ENCODE results near the gene CDK2AP2. TPM values are rescaled to one million over a fixed set of nuclear protein-coding genes. Genes with fewer than 3 reads are reported as not detected.
A peak's percentile ranks its signal among the peaks of the same experiment; 100 is the strongest.

Gene CDK2AP2
- total and polyA plus RNA-seq, 8 donors = 27.1 to 65.6 (median 38.2) TPM

DNA sequence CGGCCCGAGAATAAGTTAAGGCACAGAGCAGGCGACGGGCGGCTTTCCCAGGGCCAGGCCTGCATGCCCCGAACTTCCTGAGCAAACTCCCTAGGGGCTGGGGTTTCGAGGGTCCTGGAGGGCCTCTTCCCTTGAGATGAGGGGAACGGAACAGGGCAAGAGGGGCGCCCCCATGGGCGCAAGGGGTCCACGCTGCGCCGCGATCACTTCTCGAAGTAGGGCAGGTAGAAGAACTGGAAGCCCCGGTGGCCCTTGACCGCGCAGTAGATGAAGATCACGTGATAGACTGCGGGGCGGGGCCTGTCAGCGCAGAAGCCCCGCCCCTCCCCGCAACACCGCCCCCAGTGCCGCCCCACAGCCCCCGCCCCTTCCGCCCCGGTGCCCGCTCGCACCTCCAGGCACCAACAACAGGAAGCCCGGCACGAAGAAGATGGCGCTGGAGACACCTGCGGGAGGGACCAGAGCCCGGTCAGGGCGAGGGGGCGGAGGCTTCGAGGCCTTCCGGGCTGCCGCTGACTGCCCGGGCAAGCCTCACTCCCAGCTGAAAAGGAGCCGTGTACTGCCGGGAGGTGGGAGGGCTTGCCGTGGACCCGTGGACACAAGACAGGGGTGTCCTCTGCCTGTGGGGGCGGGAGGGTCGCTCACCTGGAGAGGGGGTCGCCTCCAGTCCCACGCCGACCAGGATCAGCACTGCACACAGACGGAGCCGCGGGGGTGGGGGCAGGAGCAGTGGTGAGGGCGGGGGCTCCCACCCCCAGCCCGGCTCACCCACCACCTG is 43.4 kb downstream of the CDK2AP2 start:
- FAIRE-seq = no peak
- Histone ChIP-seq H3K27ac (peak overlapping the region; percentile 71 to 88 (median 80)), H3K36me3 (no peaks in the 10 kb centered on the region), H3K4me1 (peaks cover 0 to 23% (median 6%) of the 10 kb centered on the region in 3 donors), H3K4me3 (peak overlapping the region; percentile 29 to 68 (median 48)), H3K9me3 (no peaks in the 10 kb centered on the region), H3K27me3 (no peaks in the 10 kb centered on the region)
- TF ChIP-seq, protein P1, sequence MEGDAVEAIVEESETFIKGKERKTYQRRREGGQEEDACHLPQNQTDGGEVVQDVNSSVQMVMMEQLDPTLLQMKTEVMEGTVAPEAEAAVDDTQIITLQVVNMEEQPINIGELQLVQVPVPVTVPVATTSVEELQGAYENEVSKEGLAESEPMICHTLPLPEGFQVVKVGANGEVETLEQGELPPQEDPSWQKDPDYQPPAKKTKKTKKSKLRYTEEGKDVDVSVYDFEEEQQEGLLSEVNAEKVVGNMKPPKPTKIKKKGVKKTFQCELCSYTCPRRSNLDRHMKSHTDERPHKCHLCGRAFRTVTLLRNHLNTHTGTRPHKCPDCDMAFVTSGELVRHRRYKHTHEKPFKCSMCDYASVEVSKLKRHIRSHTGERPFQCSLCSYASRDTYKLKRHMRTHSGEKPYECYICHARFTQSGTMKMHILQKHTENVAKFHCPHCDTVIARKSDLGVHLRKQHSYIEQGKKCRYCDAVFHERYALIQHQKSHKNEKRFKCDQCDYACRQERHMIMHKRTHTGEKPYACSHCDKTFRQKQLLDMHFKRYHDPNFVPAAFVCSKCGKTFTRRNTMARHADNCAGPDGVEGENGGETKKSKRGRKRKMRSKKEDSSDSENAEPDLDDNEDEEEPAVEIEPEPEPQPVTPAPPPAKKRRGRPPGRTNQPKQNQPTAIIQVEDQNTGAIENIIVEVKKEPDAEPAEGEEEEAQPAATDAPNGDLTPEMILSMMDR (IDR thresholded peaks at IDR 0.05) = no peak
- ATAC-seq = peak; percentile 68 to 82 (median 78)
- intact Hi-C loops (cut with DNase I) = no loop called here
- 11 to 12% methylated on average over 48 to 56 of the region's 56 CpGs for WGBS, 2 donors
- peak; percentile 92 to 99 (median 94) for DNase-seq

DNA sequence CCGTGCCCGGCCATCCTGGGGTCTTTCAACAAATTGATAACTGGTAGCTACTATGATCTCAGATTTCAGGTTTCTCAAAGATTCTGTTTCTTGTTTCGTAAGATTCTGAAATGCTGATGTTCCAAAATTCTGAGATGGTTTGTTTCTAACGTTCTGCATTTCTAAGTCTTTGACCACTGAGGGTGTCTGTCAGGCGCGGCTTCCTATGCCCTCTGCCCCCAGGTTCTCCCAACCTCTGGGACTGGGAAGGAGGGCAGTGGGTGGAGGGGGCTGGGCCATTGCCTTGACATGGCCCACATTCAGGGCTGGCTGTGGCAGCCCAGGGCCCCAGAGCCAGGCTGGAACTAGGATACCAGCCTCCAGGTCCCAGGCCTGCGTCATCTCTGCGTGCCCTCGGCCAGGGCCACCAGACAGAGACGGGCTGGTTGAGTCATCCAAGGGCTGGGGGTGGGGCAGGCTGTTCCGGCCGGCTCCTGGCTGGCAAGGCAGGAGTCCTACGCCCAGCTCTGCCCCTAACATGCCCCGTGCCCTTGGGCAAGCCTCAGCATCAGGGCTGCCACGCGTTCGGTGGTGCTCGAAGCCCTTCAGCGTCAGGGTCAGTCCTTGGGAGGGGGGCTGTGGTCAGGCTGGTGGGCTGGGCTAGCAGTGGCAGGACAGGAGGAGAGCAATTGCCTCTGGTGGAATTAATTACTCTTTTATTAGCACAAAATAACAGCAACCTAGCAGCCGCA is 44.1 kb downstream of the CDK2AP2 start:
- TF ChIP-seq, protein P1 (IDR thresholded peaks at IDR 0.05) = no peak
- peaks cover 0 to 23% (median 6%) of the 10 kb centered on the region in 3 donors for H3K4me1 ChIP-seq
- H3K4me3 ChIP-seq = peak overlapping the region in 3 of 4 donors; percentile 13 to 68 (median 56)
- intact Hi-C loops (cut with DNase I) = no loop called here
- WGBS, 2 donors = 85 to 86% methylated on average over 20 of the region's 20 CpGs
- no peaks in the 10 kb centered on the region for H3K27me3 ChIP-seq
- no peaks in the 10 kb centered on the region for H3K9me3 ChIP-seq
- ATAC-seq (peak; percentile 5 to 40 (median 16)), FAIRE-seq (no peak), DNase-seq (peak in 5 of 6 donors; percentile 64 to 87 (median 70))
- H3K27ac ChIP-seq = peak overlapping the region; percentile 6 to 88 (median 68)
- no peaks in the 10 kb centered on the region for H3K36me3 ChIP-seq

DNA sequence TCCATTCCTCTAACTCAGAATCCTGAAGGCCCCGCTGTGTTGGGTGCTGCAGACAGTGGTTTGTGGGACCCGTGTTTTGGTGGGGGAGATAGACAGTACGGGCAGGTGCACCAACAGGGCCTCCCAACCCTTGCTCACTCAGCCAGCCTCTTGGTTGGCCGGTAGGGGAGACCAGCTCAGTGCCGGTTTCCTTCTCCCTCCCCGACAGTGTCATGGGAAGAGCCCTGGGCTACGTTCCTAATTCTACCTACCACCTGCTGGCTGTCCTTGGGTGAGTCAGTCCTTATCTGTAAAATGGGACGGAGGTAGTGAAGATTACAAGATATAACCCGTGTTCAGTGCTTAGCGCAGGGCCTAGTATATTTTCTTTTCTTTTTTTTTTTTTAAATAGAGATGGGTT is 44.8 kb downstream of the CDK2AP2 start:
- no peak for ATAC-seq
- no peaks in the 10 kb centered on the region for H3K27me3 ChIP-seq
- H3K27ac ChIP-seq = no peak overlapping the region
- WGBS, 2 donors = 61 to 70% methylated on average over 10 of the region's 10 CpGs
- H3K36me3 ChIP-seq = no peaks in the 10 kb centered on the region
- H3K4me1 ChIP-seq = peaks cover 0 to 23% (median 6%) of the 10 kb centered on the region in 3 donors
- intact Hi-C loops (cut with DNase I) = no loop called here
- peak in 3 of 6 donors; percentile 35 to 54 (median 39) for DNase-seq
- H3K4me3 ChIP-seq = no peak overlapping the region
- no peaks in the 10 kb centered on the region for H3K9me3 ChIP-seq
- TF ChIP-seq, protein P1 (IDR thresholded peaks at IDR 0.05) = no peak
- no peak for FAIRE-seq

DNA sequence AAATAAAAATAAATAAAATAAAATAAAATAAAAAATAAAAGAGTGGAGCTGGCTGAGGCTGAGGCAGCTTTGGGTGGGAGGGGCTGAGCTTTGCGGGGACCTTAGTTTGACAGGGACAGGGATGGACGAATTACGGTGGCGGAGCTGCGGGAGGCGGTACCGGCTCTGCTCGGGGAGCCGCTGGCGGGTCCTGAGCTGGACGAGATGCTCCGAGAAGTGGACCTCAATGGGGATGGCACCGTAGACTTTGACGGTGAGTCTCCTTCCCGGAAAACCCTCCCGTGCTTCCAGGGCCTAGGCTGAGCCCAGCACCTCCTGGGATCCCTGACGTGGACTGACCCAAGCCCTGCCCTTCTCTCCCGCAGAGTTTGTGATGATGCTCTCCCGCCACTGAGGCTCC is 49.7 kb downstream of the CDK2AP2 start:
- no peak for ATAC-seq
- no peak for FAIRE-seq

More for the DNA sequence above, 49.7 kb downstream of the CDK2AP2 start:
- H3K4me3 ChIP-seq = no peak overlapping the region
- WGBS, 2 donors = 81 to 88% methylated on average over 19 of the region's 19 CpGs
- peaks cover 0 to under 1% (median 0%) of the 10 kb centered on the region in 3 donors for H3K4me1 ChIP-seq
- H3K9me3 ChIP-seq = no peaks in the 10 kb centered on the region
- TF ChIP-seq, protein P1 (IDR thresholded peaks at IDR 0.05) = no peak
- DNase-seq = peak in 2 of 6 donors; percentile 15 to 38
- H3K27me3 ChIP-seq = no peaks in the 10 kb centered on the region
- no peaks in the 10 kb centered on the region for H3K36me3 ChIP-seq
- no peak overlapping the region for H3K27ac ChIP-seq
- intact Hi-C loops (cut with DNase I) = no loop called here

Data from pancreas (tissue), 10 donors.